Stimulated activated CD4-positive, alpha-beta T cell treated with anti-CD3 and anti-CD28 coated beads, Interleukin-4, amount 100 ng/mL, for 24 hours (primary cell): ENCODE results near the gene TPGS1.

Source experiments
- DNase-seq: peaks from one replicate; pipeline ENCODE4 v3.0.0-alpha.2; 2020

The TPGS1 gene

DNA sequence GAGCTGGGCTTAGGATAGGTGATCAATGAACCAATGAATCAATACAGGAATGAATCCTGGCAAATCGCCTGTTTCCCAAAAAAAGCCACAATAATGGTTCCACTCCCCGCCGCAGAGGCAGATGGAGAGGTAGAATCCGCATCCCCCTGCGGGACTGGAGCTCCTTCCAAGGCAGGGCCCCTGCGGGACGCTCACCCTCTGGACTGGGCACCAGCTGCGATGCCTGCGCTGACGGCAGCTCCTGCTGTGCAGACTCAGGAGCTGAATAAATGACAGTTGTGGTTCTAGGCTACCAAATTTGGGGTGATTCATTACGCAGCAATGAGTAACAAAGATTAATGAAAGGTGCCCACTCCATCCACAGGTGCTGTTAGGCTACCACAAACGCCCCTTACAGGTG is 15.4 kb downstream of the TPGS1 start:
- no peak for DNase-seq

DNA sequence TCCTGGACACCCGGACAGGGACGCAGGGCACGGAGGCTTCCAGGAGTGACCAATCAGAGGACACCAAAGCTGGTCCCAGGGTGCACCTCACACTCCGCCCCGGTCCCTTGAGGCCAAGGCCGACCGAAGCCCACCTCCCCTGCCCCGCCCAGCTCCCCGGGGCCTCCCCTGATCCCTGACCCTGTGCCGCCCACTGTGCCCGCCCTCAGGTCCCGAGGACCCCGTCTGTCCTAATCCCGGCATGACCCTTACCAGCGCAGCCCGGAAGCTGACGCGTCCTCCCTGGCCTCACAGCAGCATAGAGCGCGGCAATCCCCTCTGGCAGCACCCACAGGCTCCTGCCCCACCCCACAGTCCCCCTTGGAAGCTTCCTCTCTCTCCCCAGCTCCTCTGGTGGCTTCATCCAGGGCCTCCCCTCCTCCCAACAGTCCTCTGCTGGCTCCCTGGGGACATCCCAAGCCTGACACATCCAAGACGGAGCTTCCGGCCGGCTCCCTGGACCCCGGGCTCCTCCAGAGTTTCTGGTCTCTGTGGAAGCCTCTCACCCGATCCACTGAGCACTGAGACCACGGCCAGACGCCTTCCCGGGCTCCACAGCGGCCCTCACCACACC is 16.9 kb downstream of the TPGS1 start:
- DNase-seq: no peak

DNA sequence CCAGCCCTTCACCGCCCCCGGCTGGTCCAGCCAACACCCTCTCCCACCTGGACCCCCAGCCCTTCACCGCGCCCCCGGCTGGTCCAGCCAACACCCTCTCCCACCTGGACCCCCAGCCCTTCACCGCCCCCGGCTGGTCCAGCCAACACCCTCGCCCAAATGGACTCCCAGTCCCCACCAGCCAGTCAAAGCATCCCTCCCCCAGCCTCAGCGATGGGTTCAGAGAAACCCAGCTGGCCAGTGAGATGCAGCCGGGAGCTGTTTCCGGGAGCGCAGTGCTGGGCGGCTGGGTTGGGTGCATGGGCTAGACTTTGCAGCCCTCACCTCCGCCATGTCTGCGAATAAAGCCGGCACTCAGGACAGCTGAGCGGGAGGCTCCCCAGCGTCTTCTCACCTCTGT is 17.7 kb downstream of the TPGS1 start:
- no peak for DNase-seq

DNA sequence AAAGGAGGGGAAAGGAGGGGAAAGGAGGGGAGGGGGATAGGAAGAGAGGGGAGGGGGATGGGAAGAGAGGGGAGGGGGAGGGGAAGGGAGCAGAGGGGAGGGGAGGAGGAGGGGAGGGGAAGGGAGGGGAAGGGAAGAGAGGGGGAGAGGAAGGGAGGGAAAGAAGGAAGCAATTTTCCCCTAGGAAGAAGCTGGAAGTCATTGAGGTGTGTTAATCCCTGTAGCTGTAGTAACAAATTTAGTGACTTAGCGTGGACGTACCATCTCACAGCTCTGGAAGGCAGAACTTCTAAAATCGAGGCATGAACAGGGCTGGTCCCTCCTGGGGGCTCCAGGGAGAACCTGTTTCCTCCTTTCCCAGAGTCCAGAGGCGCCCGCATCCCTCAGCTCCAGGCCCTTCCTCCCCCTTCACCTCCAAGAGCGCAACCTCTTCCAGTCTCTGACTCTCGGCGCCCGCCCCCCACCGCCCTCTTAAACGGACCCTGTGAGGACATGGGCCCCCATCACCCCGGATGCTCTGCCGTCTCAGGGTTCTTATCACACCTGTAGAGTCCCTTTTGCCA is 18.6 kb downstream of the TPGS1 start:
- DNase-seq: no peak

DNA sequence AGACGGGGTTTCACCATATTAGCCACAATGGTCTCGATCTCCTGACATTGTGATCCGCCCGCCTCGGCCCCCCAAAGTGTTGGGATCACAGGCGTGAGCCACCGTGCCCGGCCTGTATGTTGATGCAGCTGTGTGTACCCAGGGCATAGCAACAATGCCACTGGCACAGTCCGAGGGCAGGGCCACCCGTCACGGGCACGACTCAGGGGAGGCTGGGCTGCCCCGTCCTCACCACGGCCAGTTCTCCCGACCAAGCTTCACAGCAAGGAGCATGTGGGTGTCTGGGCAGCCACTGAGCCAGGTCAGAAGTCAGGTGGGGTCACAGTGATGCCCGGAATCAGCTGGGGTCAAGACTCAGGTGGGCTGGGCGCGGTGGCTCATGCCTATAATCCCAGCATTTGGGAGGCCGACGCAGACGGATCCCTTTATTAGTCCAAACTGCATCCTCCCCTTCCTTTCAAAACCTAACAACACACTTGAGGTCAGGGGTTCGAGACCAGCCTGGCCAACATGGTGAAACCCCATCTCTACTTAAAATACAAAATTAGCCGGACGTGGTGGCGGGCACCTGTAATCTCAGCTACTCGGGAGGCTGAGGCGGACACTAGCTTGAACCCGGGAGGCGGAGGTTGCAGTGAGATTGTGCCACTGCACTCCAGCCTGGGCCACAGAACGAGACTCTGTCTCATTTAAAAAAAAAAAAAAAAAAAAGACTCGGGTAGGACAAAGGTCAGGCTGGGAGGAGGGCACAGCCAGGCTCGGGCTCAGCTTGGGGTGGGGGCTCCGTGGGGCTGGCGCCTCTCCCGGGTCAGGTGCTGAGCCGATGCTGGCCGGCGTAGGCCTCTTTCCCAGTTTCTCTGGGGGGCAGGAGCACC is 23.1 kb downstream of the TPGS1 start:
- DNase-seq: no peak

DNA sequence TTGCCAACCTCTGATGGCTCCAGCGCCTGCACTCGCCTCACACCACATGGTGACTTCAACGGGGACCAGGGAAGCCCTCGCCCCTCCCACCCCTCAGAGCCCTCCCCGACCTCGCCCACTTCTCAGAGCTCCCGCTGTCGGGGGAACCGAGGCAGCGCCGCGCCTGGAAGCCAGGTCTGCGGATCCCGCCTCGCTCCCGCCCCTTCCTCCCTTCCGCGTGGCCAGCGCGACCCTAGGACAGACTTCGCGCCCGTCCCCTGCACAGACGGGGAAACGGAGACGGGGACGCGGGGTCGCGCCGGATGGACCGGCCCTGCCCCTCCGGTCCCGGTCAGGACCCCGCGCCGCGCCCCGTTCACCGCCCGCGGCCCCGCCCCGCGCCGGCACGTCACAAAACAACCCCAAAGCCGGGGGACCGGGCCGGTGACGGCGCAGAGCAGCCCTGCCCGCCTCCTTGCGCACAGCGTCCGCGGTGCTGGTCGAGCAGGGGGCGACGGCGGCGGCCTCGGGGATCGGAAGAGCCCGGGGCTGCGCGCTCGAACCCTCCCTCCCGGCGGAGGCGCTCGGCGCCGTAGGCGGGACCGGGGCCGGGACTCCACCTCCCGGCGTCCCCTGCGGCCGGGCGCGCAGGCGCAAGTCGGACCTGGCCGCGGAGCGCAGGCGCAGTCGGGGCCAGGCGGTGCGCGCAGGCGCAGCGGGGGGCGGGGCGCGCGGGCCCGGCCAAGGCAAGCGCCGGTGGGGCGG is 23.9 kb downstream of the TPGS1 start:
- peak; percentile 83 for DNase-seq

DNA sequence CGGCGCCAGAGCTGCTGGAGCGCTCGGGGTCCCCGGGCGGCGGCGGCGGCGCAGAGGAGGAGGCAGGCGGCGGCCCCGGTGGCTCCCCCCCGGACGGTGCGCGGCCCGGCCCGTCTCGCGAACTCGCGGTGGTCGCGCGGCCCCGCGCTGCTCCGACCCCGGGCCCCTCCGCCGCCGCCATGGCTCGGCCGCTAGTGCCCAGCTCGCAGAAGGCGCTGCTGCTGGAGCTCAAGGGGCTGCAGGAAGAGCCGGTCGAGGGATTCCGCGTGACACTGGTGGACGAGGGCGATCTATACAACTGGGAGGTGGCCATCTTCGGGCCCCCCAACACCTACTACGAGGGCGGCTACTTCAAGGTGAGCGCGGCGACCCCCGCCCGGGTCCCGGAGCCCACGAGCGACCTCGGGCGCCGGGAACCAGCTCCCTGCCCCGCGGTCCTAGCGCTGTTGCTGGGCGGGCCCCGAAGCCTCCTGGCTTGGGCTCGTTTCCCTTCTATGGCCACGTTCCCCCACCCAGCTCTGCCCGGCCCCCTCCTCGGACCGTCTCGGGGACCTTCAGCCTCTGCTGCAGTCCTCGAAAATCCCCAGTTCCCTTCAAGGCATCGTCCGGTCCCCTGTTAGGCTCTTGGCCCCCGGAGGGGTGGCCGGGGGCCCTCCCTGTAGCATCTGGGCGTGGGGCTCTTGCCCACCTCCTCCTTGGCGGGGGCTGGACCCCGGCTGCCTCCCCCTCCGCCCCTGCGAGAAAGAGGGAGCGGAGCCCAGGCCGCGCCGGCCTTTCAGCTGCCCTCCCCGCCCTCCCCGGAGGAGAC is 24.7 kb downstream of the TPGS1 start, which contains the start of gene CDC34:
Gene CDC34 (plus strand): TSS at position 8 of the 808 bp plus-strand sequence. CDS start 172 bp downstream, at position 180.
- DNase-seq: no peak

DNA sequence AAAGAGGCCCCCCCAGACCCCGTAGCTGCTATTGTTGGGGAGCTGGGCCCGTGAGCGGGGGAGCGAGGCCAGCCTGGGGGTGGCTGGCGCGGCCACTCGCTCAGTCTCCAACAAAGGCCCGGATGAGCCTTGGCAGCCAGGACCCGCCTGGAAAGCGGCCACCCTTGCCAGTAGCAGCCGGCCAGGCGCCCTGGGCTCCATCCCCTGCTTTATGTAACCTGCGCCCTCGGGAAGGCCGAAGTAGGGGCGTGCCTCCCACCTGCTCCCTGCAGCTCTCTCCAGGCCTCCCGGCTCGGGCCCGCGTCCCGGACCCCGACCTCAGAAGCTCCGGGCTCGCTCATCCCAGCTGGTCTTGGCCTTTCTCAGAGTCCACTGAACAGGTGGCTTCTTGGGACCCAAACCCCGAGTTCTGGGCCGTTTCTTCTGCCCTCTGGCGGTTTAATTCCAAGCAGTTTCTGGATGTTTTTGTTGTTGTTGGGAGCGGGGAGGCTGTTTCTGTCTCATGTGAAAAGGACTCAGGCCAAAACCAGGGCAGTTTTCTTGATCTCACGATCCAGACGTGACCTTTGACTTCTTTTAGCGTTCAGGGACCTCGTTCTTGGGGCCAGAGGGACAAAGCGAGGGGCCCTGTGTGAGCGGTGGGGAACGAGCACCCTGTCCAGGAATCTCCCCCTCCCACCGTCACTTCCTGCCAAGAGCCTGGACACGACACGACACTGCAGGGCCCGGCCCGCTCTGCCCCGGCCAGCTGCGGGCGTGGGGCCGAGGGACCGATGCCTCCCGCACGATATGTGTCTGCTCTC is 25.5 kb downstream of the TPGS1 start:
- peak; percentile 43 for DNase-seq

DNA sequence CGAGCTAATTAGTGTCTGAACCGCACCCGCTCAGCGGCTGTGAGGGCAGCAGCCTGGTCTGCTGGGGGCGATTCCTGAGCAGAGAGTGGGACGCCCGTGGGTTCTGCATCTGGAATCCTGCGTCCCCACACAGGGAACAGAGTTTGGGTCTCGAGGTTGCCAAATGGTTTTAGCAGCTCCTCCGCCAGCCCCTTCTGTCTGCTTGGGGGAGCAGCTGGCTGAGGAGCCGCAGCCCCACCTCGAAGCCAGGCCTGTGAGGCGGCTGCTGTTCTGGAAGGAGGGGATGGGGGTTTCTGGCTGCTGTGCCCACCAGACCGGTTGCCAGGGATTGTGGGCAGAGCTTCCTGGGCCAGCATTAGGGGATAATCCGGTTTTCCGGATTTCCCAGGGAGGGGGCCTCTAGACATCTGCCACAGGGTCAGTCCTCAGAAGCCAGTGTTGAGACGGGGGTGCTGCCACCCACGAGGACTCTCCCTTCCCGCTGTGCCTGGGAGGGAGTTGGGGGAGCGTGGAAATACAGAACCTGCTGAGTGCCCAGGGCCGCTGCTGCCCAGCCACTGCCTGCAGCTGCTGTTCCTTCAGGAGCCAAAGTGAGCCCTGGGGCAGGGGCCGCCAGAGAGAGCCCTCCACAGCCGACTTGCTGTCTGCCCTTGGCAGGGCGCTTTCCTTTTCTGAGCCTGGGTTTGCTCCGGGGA is 26.2 kb downstream of the TPGS1 start:
- no peak for DNase-seq

DNA sequence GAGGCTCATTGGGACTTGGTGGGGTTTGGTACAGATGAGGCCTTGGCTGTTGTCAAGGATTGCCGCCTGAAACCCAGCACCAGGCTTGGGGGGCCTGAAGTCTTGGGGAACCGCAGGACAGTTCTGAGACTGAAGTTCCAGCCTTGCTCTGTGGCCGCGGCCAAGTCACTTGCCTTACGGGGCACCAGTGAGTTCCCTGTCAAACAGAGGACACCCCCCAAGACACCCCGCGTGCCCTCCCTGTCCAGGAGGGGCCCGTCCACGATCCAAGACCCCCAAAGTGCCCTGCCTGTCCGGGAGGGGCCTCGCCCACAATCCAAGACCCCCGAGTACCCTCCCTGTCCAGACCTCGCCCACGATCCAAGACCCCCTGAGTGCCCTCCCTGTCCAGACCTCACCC is 26.8 kb downstream of the TPGS1 start:
- DNase-seq: no peak

DNA sequence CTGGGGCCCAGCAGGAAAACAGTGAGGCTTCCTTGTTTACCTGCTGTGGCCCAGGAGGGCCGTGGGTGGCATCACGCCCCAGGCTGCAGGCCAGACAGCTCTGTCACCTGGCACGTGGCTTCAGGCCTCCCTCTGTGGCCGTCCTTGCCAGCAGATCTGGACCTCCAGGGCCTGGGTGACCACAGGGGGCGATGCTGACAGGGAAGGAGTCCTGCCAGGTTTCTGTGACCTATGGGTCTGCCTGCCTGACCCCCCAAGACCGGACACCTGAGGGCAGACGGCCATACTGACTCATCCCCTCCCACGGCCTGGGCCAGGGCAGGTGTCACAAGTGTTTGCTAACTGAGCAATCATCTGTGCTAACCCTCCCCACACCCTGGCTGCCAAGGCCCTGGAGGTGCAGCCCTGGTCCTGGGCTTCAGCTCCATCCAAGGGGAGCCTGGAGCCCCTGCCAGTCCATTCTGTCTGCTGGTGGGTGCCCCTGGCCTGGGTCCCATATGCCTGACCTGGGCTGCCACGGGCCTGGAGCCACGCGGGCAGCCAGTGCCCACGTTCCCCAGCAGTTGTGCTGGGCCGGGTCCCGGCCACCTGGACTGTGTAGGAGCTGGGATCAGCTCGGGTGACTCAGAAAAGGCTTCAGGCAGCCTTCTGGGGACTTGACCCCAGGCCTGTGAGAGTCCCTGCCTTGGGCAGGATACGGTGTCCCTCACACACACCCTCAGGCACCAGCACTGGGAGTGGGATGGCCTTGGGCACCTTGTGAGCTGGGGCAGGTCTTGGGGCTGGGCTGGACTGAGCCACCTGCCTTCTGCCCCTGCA is 27.9 kb downstream of the TPGS1 start:
- no peak for DNase-seq

DNA sequence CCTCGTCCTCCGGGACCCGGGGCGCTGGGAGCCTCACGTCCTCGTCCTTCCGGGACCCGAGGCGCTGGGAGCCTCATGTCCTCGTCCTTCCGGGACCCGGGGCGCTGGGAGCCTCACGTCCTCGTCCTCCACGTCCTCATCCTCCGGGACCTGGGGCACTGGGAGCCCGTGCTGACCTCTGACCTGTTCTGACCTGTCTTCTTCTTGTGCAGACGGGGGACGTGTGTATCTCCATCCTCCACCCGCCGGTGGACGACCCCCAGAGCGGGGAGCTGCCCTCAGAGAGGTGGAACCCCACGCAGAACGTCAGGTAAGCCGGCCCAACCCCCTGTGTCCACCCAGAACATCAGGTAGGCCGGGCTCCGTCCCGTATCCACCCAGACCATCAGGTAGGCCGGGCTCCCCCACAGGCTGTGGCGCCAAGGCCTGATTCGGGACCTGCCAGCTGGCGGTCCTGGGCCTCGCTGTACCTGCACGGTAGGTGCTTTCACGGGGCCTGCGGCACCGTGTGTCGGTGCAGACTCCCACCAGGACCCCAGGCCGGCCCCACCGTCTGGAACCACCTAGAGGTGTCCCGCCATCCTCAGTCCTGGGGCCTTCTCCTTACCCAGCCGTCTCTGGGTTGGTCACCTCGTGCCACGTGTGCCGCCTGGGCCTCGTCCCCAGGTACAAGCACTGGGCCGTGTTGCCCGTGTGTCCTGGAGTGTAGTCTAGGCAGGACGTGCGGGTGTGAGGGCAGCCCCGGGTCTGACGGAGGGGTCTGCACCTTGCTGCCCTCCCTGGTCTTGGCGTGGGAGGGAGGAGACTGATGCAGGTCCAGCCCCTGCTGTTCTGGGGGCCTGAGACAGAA is 29.0 kb downstream of the TPGS1 start:
- DNase-seq: no peak

DNA sequence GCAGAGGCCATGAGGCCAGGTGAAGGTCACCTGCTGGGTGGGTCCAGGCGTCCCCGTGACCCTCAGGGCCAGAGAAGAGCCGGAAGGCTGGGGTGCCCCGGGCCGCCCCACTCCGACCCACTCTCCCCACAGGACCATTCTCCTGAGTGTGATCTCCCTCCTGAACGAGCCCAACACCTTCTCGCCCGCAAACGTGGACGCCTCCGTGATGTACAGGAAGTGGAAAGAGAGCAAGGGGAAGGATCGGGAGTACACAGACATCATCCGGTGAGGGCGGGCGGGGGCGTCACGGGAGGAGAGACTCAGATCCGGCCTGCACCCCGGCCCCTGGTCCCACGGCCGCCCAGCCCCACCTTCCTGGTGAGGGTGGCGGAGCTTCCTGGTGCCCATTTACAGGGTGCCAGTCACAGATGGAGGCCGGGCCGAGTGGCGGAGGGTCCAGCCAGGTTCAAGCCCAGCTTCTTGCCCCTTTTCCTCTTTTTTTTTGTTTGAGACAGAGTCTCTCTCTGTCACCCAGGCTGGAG is 29.6 kb downstream of the TPGS1 start:
- DNase-seq: no peak

DNA sequence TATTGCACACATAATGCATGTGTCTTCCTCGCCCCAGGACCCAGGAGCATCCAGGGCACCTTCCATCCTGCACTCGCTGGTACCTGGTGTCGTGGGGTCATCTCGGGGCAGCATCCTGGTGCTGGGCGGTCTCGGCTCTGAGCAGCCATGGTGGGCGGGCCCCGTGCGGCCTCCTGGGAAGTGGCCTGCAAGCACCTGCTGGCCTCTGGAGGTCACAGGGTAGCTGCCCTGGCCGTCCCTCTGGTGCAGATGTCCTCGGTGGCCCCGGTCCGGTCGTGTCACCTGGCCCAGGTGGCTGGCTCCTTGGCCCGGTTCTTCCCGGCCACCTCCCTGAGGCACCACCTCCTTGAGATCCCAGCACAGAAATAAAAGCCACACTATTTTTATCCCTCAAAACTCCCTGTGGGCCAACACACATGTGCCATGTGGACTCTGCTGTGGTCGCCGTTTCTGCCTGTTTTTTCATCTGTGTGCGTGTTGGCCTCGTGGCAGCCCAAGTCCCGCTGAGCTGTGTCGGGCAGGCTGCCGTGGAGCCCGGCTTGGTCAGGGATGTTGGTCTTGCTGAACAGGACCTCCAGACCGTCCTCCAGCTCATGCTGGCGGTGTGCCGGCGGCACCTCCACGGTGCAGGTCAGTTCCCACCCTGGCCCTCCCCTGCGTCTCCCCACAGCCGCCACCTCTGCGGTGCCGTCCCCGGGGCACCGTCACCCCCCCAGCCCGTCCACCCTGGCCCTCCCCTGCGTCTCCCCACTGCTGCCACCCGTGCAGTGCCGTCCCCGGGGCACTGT is 31.5 kb downstream of the TPGS1 start:
- DNase-seq: no peak

DNA sequence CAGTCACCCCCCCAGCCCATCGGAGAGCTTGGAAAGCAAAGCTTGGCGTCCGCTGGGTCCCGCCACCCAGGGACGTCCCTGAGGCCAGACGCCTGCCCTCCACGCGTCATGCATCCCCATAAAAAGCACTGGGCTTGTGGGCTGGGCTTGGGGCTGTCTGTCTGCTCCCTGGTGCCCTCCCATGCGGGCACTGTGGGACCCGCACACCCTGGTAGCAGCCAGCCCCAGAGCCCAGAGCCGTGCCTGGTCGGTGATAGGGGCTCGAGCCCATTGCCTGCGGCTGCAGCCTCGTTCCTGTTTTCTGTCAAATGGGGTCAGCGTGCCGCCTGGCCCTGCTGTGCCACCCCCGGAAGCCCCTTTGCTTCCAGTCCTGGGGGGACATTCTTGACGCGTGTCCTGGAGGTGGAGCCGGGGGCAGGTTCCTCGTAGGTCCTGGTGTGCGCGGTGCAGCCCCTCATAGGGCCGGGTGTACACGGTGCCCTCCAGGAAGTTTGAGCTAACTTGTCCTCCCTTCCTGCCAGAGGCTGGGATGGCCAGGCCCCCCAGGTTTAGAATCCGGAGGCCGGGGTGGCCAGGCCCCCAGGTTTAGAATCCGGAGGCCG is 32.2 kb downstream of the TPGS1 start:
- DNase-seq: no peak

DNA sequence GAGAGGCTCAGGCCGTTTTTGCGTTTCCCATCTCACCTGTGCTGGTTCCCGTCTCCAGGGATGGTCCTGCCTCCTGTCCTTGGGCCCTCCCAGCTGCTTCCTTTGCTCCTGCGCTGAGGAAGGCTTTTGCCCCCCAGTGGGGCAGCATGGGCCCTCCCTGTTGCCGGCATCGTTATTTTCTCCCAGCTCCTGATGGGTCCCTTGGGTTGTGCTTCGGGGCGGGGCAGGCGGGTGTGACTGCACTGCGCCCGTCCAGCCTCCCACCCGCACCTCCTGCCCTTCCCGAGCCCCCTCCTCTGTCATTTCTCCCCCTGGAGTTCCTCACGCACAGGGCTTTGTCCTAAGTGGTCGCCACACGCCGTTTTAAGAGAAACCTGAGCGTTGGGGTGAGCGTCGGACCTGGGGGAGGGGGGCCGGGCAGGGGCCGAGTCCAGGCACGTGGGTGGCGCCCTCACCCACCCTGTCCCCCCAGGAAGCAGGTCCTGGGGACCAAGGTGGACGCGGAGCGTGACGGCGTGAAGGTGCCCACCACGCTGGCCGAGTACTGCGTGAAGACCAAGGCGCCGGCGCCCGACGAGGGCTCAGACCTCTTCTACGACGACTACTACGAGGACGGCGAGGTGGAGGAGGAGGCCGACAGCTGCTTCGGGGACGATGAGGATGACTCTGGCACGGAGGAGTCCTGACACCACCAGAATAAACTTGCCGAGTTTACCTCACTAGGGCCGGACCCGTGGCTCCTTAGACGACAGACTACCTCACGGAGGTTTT is 33.8 kb downstream of the TPGS1 start:
- no peak for DNase-seq

DNA sequence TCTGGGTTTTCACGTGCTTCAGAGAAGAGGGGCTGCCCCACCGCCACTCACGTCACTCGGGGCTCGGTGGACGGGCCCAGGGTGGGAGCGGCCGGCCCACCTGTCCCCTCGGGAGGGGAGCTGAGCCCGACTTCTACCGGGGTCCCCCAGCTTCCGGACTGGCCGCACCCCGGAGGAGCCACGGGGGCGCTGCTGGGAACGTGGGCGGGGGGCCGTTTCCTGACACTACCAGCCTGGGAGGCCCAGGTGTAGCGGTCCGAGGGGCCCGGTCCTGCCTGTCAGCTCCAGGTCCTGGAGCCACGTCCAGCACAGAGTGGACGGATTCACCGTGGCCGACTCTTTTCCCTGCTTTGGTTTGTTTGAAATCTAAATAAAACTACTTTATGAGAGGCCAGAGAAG is 34.4 kb downstream of the TPGS1 start:
- no peak for DNase-seq
